Measurements from ENCODE around the gene IGF2BP2.

DNA sequence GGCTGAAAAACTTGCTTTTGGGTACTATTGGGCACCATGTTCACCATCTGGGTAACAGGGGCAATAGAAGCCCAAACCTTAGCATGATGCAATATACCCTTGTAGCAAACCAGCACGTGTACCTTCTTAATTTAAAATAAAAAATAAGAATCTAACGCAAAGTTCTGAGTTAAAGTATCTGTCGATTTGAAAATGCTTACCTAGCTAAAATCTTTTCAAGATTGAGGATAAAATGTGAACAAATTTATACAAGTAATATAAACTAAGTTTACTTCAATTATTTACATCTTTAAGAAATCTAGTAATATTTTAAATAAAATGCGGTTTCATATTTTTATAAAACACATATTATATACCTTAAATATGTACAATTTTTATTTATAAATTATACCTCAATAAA is 38.1 kb upstream of the IGF2BP2 start:
- no peak for TF ChIP-seq POLR2A (IDR thresholded peaks at IDR 0.05; ENCODE audit: low read depth, low read length)
- no peak for TF ChIP-seq CTCF (conservative IDR thresholded peaks at IDR 0.05; ENCODE audit: low read depth, low read length)
- TF ChIP-seq MAFK (IDR thresholded peaks at IDR 0.05; ENCODE audit: low read depth, low read length), result peak; percentile 32; the same call in 1 of the 2 replicates
- TF ChIP-seq RAD21 (IDR thresholded peaks at IDR 0.05; ENCODE audit: low read length), result no peak
- TF ChIP-seq CEBPB (IDR thresholded peaks at IDR 0.05; ENCODE audit: low read depth, low read length), result peak; percentile 15; the same call in 1 of the 2 replicates
- TF ChIP-seq SMC3 (IDR thresholded peaks at IDR 0.05; ENCODE audit: low read depth, low read length), result no peak
- TF ChIP-seq CHD1 (IDR thresholded peaks at IDR 0.05; ENCODE audit: low read depth, low read length), result no peak
- no peak for TF ChIP-seq MAZ (IDR thresholded peaks at IDR 0.05; ENCODE audit: borderline replicate concordance, low read depth, low read length)
